SK-N-SH (cell line): ENCODE measurements around the gene R3HDML. TPM values are rescaled to one million over a fixed set of nuclear protein-coding genes. Genes with fewer than 3 reads are reported as not detected.

ENCODE experiments used
- CTCF ChIA-PET: fragments of 300-600, 350-600 bp; formaldehyde crosslinking; extraction: SDS; loops from one replicate; lab custom pipeline; 2021; lab: Yijun Ruan, JAX
- POLR2A ChIA-PET: fragments of 350-600 bp; sonication (Branson Sonifier 250); formaldehyde crosslinking; extraction: SDS; loops from one replicate; lab custom pipeline; 2020; ENCODE audit warnings: antibody characterized with exemption, inconsistent platforms; lab: Yijun Ruan, JAX
- DNase-seq: peaks from one replicate; pipeline ENCODE4 v3.0.0; 2012
- H2AFZ ChIP-seq: fragments of 200-600 bp; sonication (generic); 2 replicates; pipeline ENCODE4 v1.8.1; 2016; ENCODE audit warnings: antibody characterized with exemption, mild to moderate bottlenecking, low read depth
- H3F3A ChIP-seq: fragments of 200-600 bp; sonication (generic); replicated peaks from 2 replicates; pipeline ENCODE3; 2016; ENCODE audit warnings: antibody characterized with exemption, mild to moderate bottlenecking; ENCODE audit not compliant: insufficient read depth
- H3K27ac ChIP-seq, 2 experiments: fragments of 200-500 bp in 1 of 2; fragments of 200-600 bp in 1 of 2; sonication (Bioruptor generic) in 1 of 2; sonication (generic), shearing (Covaris generic) in 1 of 2; 2 replicates each; pipeline versions ENCODE4 v1.5.1 to v1.6.1; 2014 to 2016; ENCODE audit warnings: low read depth in 2 of 2, inconsistent platforms in 1 of 2, low read length in 1 of 2, mild to moderate bottlenecking in 1 of 2, mixed read lengths in 1 of 2
- H3K27me3 ChIP-seq: fragments of 200-600 bp; sonication (generic), shearing (Covaris generic); 2 replicates; pipeline ENCODE4 v1.6.1; 2016; ENCODE audit warnings: mixed run types; ENCODE audit not compliant: insufficient read depth
- H3K36me3 ChIP-seq, 2 experiments: fragments of 200-500 bp in 1 of 2; fragments of 200-600 bp in 1 of 2; sonication (Bioruptor generic) in 1 of 2; sonication (generic) in 1 of 2; replicated peaks in 1 of 2; 2 replicates each; pipeline versions ENCODE3 to v1.5.1; 2014 to 2016; ENCODE audit warnings: low read length in 1 of 2, mild to moderate bottlenecking in 1 of 2; ENCODE audit not compliant: insufficient read depth in 2 of 2, control insufficient read depth in 1 of 2
- H3K4me1 ChIP-seq, 2 experiments: fragments of 200-500 bp in 1 of 2; fragments of 200-600 bp in 1 of 2; sonication (Bioruptor generic) in 1 of 2; sonication (generic), shearing (Covaris generic) in 1 of 2; 2 replicates each; pipeline versions ENCODE4 v1.5.1 to v1.6.1; 2014 to 2016; ENCODE audit warnings: low read depth in 1 of 2, low read length in 1 of 2, mixed run types in 1 of 2; ENCODE audit not compliant: insufficient read depth in 2 of 2, control insufficient read depth in 1 of 2
- H3K4me2 ChIP-seq: fragments of 200-600 bp; sonication (generic), shearing (Covaris generic); 2 replicates; pipeline ENCODE4 v1.6.1; 2017; ENCODE audit warnings: mixed run types
- H3K4me3 ChIP-seq, 2 experiments: fragments of 200-500 bp in 1 of 2; fragments of 200-600 bp in 1 of 2; sonication (Bioruptor generic) in 1 of 2; sonication (generic), shearing (Covaris generic) in 1 of 2; 2 replicates each; pipeline versions ENCODE4 v1.5.1 to v1.8.1; 2014 to 2016; ENCODE audit warnings: low read depth in 2 of 2, inconsistent platforms in 1 of 2, low read length in 1 of 2, mild to moderate bottlenecking in 1 of 2, mixed read lengths in 1 of 2, moderate library complexity in 1 of 2
- H3K79me2 ChIP-seq: fragments of 200-600 bp; sonication (generic); 2 replicates; pipeline ENCODE4 v1.8.1; 2017; ENCODE audit warnings: mild to moderate bottlenecking; ENCODE audit not compliant: insufficient read depth
- H3K9ac ChIP-seq: fragments of 200-600 bp; sonication (generic); 2 replicates; pipeline ENCODE4 v1.6.1; 2017; ENCODE audit warnings: mixed run types
- H3K9me2 ChIP-seq: fragments of 200-600 bp; sonication (generic); 2 replicates; pipeline ENCODE4 v1.6.1; 2017; ENCODE audit warnings: mixed run types
- H3K9me3 ChIP-seq: fragments of 200-600 bp; sonication (generic); 2 replicates; pipeline ENCODE4 v1.6.1; 2017; ENCODE audit warnings: mixed run types, mild to moderate bottlenecking, moderate library complexity
- H4K20me1 ChIP-seq: fragments of 200-600 bp; sonication (generic); 2 replicates; pipeline ENCODE4 v1.6.1; 2017; ENCODE audit warnings: mild to moderate bottlenecking, mixed run types; ENCODE audit not compliant: insufficient read depth
- EP300 ChIP-seq, 2 experiments: IDR thresholded peaks; 2 replicates each; pipeline versions ENCODE4 v1.4.0 to v1.6.1; 2012; ENCODE audit warnings: borderline replicate concordance in 1 of 2, low read depth in 1 of 2, low read length in 1 of 2
- EZH2phosphoT487 ChIP-seq: fragments of 200-600 bp; sonication (generic); IDR thresholded peaks from 2 replicates; pipeline ENCODE4 v1.6.1; 2017; ENCODE audit warnings: low read depth, mixed run types, mild to moderate bottlenecking, antibody characterized with exemption, moderate library complexity, borderline replicate concordance
- FOSL2 ChIP-seq: IDR thresholded peaks from 2 replicates; pipeline ENCODE4 v1.4.0; 2012; ENCODE audit warnings: low read depth, mild to moderate bottlenecking, moderate library complexity, borderline replicate concordance
- IRF3 ChIP-seq: fragments of 150-350 bp; IDR thresholded peaks from 2 replicates; pipeline ENCODE4 v1.6.1; 2016; ENCODE audit warnings: mild to moderate bottlenecking, low read depth, low read length
- MAX ChIP-seq: IDR thresholded peaks from 2 replicates; pipeline ENCODE4 v1.4.0; 2012; ENCODE audit warnings: low read depth
- NFIC ChIP-seq: IDR thresholded peaks from 2 replicates; pipeline ENCODE4 v1.4.0; 2012; ENCODE audit warnings: borderline replicate concordance
- RAD21 ChIP-seq: IDR thresholded peaks from 2 replicates; pipeline ENCODE4 v1.6.1; 2012; ENCODE audit warnings: mild to moderate bottlenecking, low read length
- REST ChIP-seq: IDR thresholded peaks from 2 replicates; pipeline ENCODE4 v1.6.1; 2012; ENCODE audit warnings: mild to moderate bottlenecking, low read depth, low read length, moderate library complexity
- RFX5 ChIP-seq: IDR thresholded peaks from 2 replicates; pipeline ENCODE4 v1.6.1; 2012; ENCODE audit warnings: mild to moderate bottlenecking, improper control_type of control experiment, low read length
- RXRA ChIP-seq: IDR thresholded peaks from 2 replicates; pipeline ENCODE4 v1.4.0; 2012; ENCODE audit warnings: low read depth, mild to moderate bottlenecking, borderline replicate concordance
- SIN3A ChIP-seq: IDR thresholded peaks from 2 replicates; pipeline ENCODE4 v1.6.1; 2012; ENCODE audit warnings: low read depth, mild to moderate bottlenecking, low read length, moderate library complexity, borderline replicate concordance
- TAF1 ChIP-seq: IDR thresholded peaks from 2 replicates; pipeline ENCODE4 v1.6.1; 2012; ENCODE audit warnings: low read depth, mild to moderate bottlenecking, low read length, moderate library complexity, borderline replicate concordance
- TCF12 ChIP-seq: IDR thresholded peaks from 2 replicates; pipeline ENCODE4 v1.4.0; 2012
- ZBTB33 ChIP-seq: IDR thresholded peaks from 2 replicates; pipeline ENCODE4 v1.4.0; 2012; ENCODE audit warnings: low read depth, borderline replicate concordance
- WGBS: methylation state at CpG from one replicate; pipeline ENCODE4 v1.1.6; 2017; ENCODE audit warnings: low lambda C conversion rate; 5-methylcytosine and 5-hydroxymethylcytosine counted together
- polyA plus RNA-seq, 3 experiments: library from polyadenylated mRNA; depleted of rRNA; stranded (reverse); fragments of >200 nt; gene quantifications; 2 replicates each; pipeline ENCODE4 v1.2.3, GENCODE V29; 2012

R3HDML gene
- polyA plus RNA-seq, 1 of the 3 experiments (the other 2 are of a cell fraction) = not detected

GRCh38 chr20:44344723-44345122 lies 7.9 kb downstream of the R3HDML start:
- CTCF ChIA-PET = no interaction called here
- no peak for TF ChIP-seq RAD21
- TF ChIP-seq RFX5 = no peak
- TF ChIP-seq NFIC = no peak
- TF ChIP-seq EZH2phosphoT487 = no peak
- no peak for TF ChIP-seq TCF12
- TF ChIP-seq RXRA = no peak
- TF ChIP-seq FOSL2 = no peak
- no peak for TF ChIP-seq ZBTB33
- TF ChIP-seq EP300 (IDR thresholded peaks at IDR 0.05; ENCODE audit: borderline replicate concordance in 1 of 2, low read depth in 1 of 2, low read length in 1 of 2) = no peak
- TF ChIP-seq IRF3 = no peak
- no peak for TF ChIP-seq MAX
- TF ChIP-seq SIN3A = no peak
- no peak for TF ChIP-seq TAF1
- TF ChIP-seq REST = no peak
- Histone ChIP-seq H3K79me2 (no peaks in the 10 kb centered on the region), H2AFZ (no peak overlapping the region), H3K4me3 (no peak overlapping the region), H3K27ac (no peak overlapping the region), H3K4me1 (no peaks in the 10 kb centered on the region), H4K20me1 (no peaks in the 10 kb centered on the region), H3K36me3 (no peaks in the 10 kb centered on the region), H3K9ac (no peak overlapping the region), H3K27me3 (no peaks in the 10 kb centered on the region), H3F3A (no peaks in the 10 kb centered on the region), H3K9me3 (no peaks in the 10 kb centered on the region), H3K9me2 (no peaks in the 10 kb centered on the region), H3K4me2 (no peak overlapping the region)
- no peak for DNase-seq
- POLR2A ChIA-PET = no interaction called here
- WGBS = 95% methylated on average over 4 of the region's 4 CpGs
